Raji (cell line): ENCODE results near the gene ZBTB32.

ENCODE experiments used
- POLR2A ChIP-seq: IDR thresholded peaks from 2 replicates; pipeline ENCODE4 v1.6.1; 2011; ENCODE audit warnings: low read depth, low read length, control low read depth; ENCODE audit not compliant: insufficient read depth

The ZBTB32 gene

DNA sequence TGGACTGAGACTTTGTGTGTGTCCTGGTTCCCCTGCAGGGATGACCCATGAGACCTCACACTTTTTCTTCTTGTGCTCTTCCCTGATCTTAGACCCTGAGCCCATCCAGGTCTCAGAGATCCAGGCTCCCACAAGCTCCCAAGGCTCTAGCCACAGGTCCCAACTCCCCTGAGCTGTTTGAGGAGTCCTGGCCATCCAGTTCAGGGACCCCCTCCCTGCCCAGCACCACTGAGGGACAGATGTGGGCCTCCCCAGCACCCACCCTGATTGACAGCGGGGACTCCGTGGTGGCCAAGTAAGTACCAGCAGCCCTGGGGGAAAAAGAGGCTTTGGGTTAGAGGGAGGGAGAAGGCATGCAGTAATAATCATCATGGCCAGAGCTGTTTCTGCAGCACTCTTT is 55.3 kb downstream of the ZBTB32 start:
- TF ChIP-seq POLR2A: no peak

DNA sequence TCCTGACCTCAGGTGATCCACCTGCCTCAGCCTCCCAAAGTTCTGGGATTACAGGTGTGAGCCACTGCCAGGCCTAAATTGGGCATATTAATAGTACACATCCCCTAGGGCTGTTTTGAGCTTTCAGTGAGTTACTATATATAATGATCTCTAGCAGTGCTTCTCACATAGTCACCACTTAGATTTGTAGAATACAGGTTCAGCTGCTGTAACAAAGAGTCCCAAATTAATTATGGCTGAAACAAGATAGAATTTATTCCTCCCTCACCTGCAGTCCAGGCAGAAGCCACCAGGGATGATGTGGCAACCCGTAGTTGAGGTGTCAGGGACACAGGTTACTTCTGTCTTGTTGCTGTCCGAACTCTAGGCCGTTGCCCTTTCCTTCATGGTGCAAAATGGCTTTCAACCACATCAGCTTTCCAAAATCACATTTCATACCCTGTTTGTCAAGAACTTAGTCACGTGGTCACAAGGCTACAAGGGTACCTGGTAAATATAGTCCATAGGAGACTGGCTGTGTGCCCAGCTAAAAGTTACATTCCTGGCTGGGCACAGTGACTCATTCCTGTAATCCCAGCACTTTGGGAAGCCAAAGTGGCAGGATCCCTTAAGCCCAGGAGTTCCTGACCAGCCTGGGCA is 56.5 kb downstream of the ZBTB32 start:
- no peak for TF ChIP-seq POLR2A

DNA sequence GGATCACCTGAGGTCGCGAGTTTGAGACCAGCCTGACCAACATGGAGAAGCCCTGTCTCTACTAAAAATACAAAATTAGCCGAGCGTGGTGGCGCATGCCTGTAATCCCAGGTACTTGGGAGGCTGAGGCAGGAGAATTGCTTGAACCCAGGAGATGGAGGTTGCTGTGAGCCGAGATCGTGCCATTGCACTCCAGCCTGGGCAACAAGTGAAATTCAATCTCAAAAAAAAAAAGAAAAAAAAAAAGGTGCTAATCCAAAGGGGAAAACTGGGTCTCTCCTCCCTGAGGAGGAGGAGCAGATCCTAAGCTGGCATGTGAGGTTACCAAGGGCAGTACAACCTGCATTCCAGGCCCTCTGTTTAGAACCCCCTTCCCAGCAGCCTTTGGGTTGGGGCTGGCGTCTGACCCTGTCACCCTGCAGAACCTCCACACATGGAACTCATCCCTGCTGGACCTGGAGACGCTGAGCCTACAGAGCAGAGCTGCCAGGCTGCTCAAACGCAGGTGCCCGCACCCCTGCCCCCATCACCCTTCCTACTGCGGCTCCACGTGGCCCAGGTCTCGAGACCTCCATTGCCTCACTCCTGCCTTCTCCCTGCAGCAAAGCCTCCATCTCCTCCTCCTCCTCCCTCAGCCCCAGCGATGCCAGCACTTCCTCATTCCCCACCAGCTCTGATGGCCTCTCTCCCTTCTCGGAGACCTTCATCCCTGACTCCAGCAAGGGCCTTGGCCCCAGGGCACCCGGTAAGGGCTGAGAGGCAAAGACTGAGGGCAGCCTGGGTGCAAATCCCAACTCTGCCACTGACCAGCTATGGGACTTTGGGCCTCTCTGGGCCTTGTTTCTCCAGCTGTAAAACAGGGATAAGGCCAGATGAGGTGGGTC is 60.3 kb downstream of the ZBTB32 start:
- no peak for TF ChIP-seq POLR2A
